LoVo (cell line): Measurements from ENCODE around the gene NUDT14.

Experiments
- DNase-seq: peaks from one replicate; pipeline ENCODE4 v3.0.0-alpha.2; 2016; ENCODE audit warnings: low spot score

The NUDT14 gene

GRCh38 chr14:105180592-105181548 lies at the start of gene NUDT14:
NUDT14 (minus strand) TSS chr14:105181312; CDS start chr14:105181209, 103 bp downstream.
- DNase-seq = peak; percentile 87

GRCh38 chr14:105229099-105229655 lies 48.1 kb upstream of the NUDT14 start:
- no peak for DNase-seq

GRCh38 chr14:105228562-105228961 lies 47.5 kb upstream of the NUDT14 start:
- DNase-seq = no peak

DNA sequence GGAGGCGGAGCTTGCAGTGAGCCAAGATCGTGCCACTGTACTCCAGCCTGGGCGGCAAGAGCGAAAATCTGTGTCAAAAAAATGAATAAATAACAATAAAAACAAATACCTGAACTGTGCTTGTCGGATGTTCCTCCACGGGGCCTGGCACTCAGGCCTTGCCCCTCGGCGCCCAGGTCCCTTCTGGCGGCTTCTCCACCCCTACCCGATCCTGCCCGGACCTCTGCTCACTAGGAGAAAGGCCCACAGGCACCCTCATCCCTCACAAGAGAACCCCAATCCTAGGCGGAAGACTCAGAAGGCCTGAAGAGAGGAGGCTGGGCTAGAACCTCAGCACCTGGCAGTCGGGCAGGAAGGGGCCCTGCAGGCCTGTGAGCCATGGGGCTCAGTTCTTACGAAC lies 46.2 kb upstream of the NUDT14 start:
- no peak for DNase-seq

GRCh38 chr14:105226198-105226597 lies 45.1 kb upstream of the NUDT14 start:
- DNase-seq = no peak

DNA sequence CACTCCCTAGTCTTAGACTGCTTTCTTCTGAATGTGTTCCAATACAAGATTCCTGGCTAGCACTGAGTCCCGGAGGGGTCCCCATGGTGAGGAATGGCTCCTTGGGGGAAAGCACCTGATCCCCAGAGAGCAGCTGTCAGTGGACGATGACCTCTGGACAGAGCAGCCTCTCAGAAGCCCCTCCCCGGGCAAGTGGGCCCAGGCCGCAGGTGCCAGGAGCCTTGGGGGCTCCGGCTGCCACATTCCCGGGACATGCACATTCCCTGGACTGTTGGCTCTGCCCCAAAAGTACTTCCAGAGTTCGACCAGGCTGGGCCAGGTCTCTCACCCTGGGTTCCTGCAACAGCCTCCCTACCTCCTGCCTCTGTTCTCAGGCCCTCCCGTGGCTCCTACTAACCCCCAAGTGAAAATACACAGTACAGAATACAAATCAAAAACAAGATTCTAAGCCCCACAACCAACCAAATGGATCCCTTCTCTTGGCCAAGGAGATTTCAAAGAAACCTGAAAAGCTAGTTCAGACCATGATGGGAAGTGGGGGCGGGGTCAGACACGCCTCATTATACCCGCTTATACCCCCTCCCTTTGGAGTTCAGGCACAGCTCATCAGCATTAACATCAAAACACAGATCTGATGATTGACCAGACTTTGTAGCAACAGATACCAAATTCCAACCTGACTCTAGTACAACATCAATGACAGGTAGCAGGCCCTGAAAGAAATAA lies 43.9 kb upstream of the NUDT14 start:
- no peak for DNase-seq

- no peak for DNase-seq
These were observed 42.8 kb upstream of the NUDT14 start for GRCh38 chr14:105223770-105224544.

DNA sequence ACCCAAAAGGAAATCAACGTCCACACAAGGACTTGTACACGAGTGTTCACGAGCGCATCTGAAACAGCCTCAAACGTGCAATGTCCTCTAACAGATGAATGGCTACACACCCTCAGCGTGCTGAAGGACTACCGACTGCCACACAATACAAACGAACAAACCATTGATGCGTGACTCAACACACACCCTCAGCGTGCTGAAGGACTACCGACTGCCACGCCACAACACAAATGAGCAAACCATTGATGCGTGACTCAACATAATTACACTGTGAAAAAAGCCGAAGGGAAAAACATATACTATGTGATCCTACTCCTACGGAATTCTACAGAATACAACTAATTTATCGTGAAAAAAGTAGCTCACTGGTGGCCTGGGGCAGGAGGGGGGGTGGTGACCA lies 42.1 kb upstream of the NUDT14 start:
- no peak for DNase-seq

GRCh38 chr14:105221598-105222178 lies 40.6 kb upstream of the NUDT14 start:
- DNase-seq = no peak

DNA sequence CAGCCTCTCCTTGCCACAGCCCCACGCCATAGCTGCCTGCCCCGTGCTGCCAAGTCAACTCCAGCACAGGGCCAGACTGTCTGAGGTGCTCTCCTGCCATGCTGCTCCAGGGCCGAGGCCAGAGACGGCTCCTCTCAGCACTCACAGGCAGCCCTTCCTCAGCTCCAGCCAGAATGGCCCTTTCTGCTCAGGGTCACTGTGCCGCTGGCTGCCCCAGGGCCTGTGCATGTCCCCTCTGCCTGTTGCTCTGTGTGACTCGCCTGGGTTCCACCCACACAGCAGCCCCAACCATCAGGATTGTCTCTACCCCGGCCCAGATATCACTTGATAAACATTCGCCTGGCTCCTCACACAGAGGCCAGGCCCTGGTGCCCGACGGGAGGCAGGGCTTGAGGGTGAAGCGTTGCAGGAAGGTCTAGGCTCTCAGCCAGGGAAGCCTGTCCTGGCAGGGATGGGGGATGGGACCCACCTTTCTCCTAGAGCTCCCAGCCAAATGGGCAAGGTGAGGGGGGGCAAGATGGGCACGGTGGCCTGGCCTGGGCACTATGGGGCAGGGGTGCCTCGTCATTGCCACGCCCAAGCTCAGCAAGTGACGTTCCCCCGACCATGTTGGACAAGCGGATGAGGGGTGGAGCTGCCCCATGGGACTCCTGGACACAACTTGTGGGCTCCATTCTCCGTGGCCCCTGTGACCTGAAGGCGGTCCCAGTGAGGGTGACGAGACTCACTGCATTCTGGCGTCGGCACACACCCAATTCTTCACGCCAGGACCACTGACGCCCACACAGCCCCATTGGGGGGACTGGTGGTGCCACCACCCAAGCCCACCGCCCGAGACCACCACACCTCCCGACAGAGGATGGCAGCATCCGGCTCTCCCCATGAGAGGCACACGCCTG lies 39.8 kb upstream of the NUDT14 start:
- no peak for DNase-seq

DNA sequence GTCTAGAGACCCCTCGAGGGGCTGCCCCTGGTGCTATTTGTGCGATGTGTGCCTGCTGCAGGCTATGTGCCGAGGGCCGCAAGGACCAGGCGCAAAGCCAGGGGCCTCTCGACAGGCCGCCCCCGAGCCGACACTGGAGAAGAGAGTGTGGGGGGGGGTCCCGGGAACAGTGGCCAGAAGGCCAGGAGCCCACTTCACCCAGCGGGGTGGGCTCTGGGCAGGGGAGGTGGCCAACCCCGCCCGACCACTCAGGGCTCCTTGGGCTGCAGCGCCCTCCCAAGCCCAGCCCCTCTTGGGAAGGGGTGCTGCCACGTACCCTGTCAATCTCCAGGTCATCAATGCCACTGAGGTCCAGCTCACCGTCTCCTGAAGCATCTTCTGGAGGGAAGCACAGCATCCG lies 38.6 kb upstream of the NUDT14 start:
- no peak for DNase-seq

GRCh38 chr14:105219043-105219612 lies 38.0 kb upstream of the NUDT14 start:
- DNase-seq = no peak

DNA sequence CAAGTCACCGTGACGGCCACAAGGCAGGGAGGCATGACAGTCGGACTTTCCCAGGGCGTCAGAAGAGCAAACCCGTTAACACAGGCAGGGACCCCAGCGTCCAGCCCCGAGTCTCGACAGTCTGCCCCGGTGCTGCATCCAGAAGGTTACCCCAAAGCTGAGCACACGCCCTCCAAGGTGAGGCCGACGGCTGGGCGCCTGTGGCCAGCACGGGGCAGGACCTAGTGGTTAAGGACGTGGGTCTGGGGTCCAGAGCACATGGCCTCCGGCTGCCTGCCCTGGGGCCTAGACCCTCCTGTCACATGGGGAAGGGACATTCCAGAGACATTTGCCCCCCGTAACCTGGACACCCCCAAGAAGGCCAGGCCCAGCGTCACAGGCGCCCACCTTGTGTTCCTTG lies 37.5 kb upstream of the NUDT14 start:
- no peak for DNase-seq

DNA sequence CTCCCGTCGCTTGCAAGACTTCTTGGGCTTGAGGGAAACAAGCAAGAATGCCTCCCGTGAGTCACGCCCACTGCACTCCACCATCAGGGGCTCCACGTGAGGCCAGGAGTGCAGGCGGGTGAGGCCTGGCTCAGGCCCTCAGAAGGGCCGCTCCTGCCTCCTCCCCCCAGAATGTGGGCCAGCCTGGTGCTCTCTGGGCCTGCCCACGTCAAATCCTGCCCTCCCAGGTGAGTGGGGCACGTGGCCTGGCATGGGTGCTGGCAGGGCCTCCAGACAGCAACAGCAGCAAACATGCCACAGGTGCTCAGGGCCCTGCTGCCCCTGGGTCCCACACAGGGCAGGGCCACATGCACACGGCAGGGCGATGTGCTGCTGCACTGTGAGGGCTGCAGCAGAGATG lies 36.7 kb upstream of the NUDT14 start:
- no peak for DNase-seq

- DNase-seq = no peak
These were observed 35.6 kb upstream of the NUDT14 start for GRCh38 chr14:105216490-105217247.

GRCh38 chr14:105215602-105216001 lies 34.5 kb upstream of the NUDT14 start:
- DNase-seq = no peak

GRCh38 chr14:105214324-105214915 lies 33.3 kb upstream of the NUDT14 start:
- DNase-seq = no peak

DNA sequence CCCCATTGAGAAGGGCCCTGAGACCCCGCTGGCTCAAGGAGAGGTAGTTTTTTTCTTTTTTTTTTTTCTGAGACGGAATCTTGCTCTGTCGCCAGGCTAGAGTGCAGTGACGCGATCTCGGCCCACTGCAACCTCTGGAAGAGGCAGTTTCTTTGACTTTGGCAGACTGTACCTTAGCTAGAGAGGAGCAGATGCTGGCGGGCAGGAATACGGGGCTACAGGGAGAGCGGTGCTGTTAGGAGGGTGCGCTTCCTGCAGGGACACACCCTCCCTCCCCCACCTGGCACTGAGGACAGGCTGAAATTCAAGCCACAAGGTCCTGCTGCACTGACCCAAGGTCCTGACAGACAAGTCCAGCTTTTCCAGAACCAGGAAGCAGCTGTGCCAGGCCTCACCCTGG lies 32.2 kb upstream of the NUDT14 start:
- DNase-seq = no peak
